Stimulated activated naive CD4-positive, alpha-beta T cell treated with Interleukin-2 at 50 U/mL for 16 hours (primary cell): ENCODE measurements around the gene SMAD3.

ENCODE experiments used
- DNase-seq: peaks from one replicate; lab custom pipeline; 2025; lab: John Stamatoyannopoulos, UW

SMAD3 gene

GRCh38 chr15:67199881-67200763 is 134.7 kb downstream of the SMAD3 start:
- no peak for DNase-seq

GRCh38 chr15:67201136-67201535 is 135.7 kb downstream of the SMAD3 start:
- no peak for DNase-seq

GRCh38 chr15:67202091-67202490 is 136.7 kb downstream of the SMAD3 start:
- DNase-seq: no peak

GRCh38 chr15:67202991-67203390 is 137.6 kb downstream of the SMAD3 start:
- DNase-seq: no peak

- DNase-seq: no peak
Observed at GRCh38 chr15:67207555-67208207, 142.3 kb downstream of the SMAD3 start.

- DNase-seq: no peak
Observed at GRCh38 chr15:67208396-67208795, 143.0 kb downstream of the SMAD3 start.

GRCh38 chr15:67210555-67211168 is 145.3 kb downstream of the SMAD3 start:
- no peak for DNase-seq

GRCh38 chr15:67212684-67213367 is 147.4 kb downstream of the SMAD3 start:
- DNase-seq: no peak

- no peak for DNase-seq
Observed at GRCh38 chr15:67215102-67215501, 149.7 kb downstream of the SMAD3 start.

- DNase-seq: no peak
Observed at GRCh38 chr15:67216859-67217258, 151.5 kb downstream of the SMAD3 start.

- no peak for DNase-seq
Observed at GRCh38 chr15:67218428-67218827, 153.0 kb downstream of the SMAD3 start.

GRCh38 chr15:67219288-67219687 is 153.9 kb downstream of the SMAD3 start:
- no peak for DNase-seq

GRCh38 chr15:67224889-67225288 is 159.5 kb downstream of the SMAD3 start:
- no peak for DNase-seq

GRCh38 chr15:67225336-67225735 is 159.9 kb downstream of the SMAD3 start:
- no peak for DNase-seq

GRCh38 chr15:67227431-67227830 is 162.0 kb downstream of the SMAD3 start:
- DNase-seq: no peak

- DNase-seq: no peak
Observed at GRCh38 chr15:67227846-67228245, 162.4 kb downstream of the SMAD3 start.

GRCh38 chr15:67228286-67228685 is 162.9 kb downstream of the SMAD3 start:
- DNase-seq: no peak

GRCh38 chr15:67230504-67230903 is 165.1 kb downstream of the SMAD3 start:
- DNase-seq: no peak

- DNase-seq: no peak
Observed at GRCh38 chr15:67232591-67232990, 167.2 kb downstream of the SMAD3 start.

- no peak for DNase-seq
Observed at GRCh38 chr15:67240235-67241131, 175.1 kb downstream of the SMAD3 start.

GRCh38 chr15:67241132-67241855 is 175.9 kb downstream of the SMAD3 start:
- peak; percentile 32 for DNase-seq
